GM10266 (cell line): ENCODE results near the gene MYOF.

Source experiments
- DNase-seq: peaks from one replicate; pipeline ENCODE4 v3.0.0; 2012; ENCODE audit errors: extremely low spot score
- TF ChIP-seq, protein P1 (sequence below): IDR thresholded peaks from 2 replicates; pipeline ENCODE4 v1.5.1; 2012; ENCODE audit warnings: mild to moderate bottlenecking, low read depth; ENCODE audit not compliant: control insufficient read depth, insufficient read depth; ENCODE audit errors: missing control alignments

The MYOF gene

DNA sequence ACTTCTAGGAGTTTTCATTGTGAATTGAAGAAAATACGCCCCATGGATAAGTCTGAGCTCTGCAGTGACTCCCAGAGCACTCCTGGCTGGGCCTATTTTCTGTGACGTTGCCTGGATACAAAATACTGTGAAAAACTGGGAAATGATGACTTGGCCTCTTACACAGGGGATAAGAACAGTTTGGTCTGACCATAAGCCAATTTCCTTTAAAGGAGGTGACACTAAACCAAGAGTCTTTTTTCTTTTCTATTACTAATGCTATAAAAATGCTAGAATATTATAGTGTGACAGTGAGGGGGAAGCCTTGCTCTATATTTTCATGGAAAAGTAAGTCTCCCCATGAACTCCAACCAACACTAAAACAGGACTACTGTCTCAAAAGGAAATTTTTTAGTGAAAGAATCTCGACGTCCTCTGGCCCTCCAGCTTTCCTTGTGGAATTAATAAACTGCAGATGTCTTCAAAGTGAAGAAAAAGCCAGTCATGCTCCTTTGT lies 45.5 kb downstream of the MYOF start:
- TF ChIP-seq, protein P1, sequence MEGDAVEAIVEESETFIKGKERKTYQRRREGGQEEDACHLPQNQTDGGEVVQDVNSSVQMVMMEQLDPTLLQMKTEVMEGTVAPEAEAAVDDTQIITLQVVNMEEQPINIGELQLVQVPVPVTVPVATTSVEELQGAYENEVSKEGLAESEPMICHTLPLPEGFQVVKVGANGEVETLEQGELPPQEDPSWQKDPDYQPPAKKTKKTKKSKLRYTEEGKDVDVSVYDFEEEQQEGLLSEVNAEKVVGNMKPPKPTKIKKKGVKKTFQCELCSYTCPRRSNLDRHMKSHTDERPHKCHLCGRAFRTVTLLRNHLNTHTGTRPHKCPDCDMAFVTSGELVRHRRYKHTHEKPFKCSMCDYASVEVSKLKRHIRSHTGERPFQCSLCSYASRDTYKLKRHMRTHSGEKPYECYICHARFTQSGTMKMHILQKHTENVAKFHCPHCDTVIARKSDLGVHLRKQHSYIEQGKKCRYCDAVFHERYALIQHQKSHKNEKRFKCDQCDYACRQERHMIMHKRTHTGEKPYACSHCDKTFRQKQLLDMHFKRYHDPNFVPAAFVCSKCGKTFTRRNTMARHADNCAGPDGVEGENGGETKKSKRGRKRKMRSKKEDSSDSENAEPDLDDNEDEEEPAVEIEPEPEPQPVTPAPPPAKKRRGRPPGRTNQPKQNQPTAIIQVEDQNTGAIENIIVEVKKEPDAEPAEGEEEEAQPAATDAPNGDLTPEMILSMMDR, result no peak
- DNase-seq, result no peak

DNA sequence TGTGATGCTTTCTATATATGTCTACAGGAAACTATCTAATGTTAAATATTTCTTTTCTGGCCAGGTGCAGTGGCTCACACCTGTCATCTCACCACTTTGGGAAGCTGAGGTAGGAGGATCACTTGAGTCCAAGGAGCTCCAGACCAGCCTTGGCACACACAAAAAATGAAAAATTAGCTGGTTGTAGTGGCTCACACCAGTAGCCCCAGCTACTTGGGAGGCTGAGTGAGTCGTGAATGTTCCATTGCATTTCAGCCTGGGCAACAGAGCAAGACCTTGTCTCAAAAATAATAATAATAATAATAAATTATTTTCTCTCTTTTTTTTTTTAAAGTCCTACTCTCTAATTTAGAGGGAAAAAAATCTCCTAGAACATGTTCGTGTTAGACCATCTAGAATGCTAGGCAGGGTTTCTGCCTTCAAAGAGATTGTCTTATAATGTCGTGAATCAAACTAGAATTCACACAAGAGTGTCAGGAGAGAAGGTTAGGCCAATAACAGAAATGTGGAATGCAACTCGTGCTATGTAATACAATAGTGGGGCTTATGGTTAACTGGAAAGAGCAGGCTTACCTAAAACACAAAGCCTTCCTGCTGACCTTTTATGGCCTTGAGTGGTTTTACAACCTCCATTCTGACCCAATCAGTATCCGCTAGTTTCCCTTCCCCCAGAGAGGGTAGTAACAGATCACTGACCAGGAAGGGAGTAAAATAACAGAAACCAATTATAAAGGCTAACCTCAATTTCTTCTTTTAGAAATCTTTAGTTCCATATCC lies 46.3 kb downstream of the MYOF start:
- no peak for DNase-seq
- TF ChIP-seq, protein P1, result no peak

DNA sequence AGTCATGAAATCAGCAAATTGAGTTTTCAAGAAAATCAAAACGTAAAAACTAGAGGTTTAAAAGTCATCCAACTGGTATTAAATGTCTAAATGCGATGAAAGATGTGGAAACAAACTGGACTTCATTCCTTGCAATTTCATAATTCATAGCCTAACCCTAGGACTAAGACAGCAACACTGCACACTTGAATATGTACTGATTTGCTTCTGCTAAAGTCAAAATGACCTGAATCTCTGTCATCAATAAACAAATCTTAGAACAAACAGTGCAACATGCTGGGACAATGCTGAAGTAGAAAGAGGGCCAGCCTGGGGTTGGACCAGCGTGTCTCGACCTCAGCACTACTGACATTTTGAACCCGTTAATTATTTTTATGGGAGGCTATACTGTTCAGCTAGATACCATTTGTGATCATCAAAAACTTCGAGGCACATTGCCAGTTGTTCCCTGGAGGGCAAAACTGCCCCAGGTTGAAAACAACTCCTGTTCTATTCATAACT lies 47.1 kb downstream of the MYOF start:
- TF ChIP-seq, protein P1, result no peak
- no peak for DNase-seq

DNA sequence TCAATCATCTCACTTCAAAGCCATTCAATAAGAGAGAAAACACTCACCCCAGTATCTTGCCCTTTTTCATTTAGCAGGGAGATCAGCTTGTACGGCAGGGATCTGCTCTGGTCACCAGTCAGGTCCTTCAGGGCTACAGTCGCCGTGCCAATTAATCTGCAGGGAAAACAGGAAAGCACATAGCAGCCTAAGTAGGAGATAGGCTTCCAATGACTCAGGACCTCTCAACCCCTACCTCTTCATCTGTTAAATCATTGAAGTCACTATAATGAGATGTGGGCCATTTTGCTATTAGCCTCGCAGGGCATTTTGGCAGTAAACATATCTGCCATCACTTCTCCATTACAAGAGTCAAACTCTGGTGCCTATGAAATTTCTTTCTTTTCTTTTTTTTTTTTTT lies 50.8 kb downstream of the MYOF start:
- TF ChIP-seq, protein P1, result no peak
- DNase-seq, result no peak

DNA sequence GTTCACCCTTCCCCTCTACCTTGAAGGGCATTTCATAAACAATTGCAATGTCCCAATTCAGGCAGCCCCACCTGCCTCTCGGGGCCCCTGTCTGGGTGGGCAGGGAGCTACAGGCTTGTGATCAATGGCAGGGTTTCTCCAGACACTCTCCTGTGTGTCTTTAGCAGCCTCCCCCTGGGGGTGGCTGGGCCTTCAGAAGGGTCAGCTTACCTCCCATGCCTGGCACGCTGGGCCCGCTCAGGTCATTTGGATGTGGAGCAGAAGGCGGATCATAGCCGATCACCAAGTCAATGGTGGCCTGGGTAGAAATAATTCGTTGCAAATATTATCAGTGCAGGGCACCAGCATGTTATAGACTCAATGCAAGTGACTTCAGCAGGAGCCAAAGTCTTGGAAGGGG lies 56.3 kb downstream of the MYOF start:
- DNase-seq, result no peak
- TF ChIP-seq, protein P1, result no peak

DNA sequence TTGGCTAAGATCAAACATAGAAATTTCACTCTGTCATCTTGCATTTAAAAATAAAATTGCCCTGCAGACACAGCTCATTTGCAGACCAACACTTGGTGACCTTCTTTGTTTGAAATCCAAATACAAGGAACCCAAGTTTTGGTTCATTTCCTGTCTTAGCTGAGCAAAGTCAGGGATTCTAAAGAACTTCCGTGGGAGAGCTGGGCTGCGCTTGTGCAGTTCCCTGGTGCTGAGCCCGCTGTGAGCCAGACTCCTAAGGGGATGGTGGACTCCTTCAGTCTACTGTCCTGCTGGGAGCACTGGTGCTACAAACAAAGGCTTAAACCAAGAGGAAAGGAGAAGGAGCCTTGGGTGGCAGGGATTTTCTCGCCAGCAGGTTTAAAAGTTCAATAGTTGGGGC lies 60.0 kb downstream of the MYOF start:
- TF ChIP-seq, protein P1, result no peak
- DNase-seq, result no peak
